GM23338 (cell line): Measurements from ENCODE around the gene NUBPL. TPM values are rescaled to one million over a fixed set of nuclear protein-coding genes. Genes with fewer than 3 reads are reported as not detected.

Experiments
- ATAC-seq: fragments of 200-7000 bp; cut with Tn5 transposase; 3 replicates; pipeline ENCODE4 v1.9.1; 2020
- DNase-seq: peaks from one replicate; pipeline ENCODE4 v3.0.0-alpha.2; 2015; ENCODE audit warnings: low spot score
- H2AFZ ChIP-seq: fragments of 200-600 bp; sonication (generic); 2 replicates; pipeline ENCODE4 v1.8.0; 2016; ENCODE audit warnings: antibody characterized with exemption, mild to moderate bottlenecking, moderate library complexity
- H3F3A ChIP-seq: fragments of 200-600 bp; sonication (generic); replicated peaks from 2 replicates; pipeline ENCODE4 v1.8.0; 2017; ENCODE audit warnings: antibody characterized with exemption, mixed run types, low read depth
- H3K27ac ChIP-seq: fragments of 200-600 bp; sonication (generic); 2 replicates; pipeline ENCODE4 v1.6.1; 2016; ENCODE audit warnings: low read depth
- H3K27me3 ChIP-seq: fragments of 200-600 bp; sonication (generic); 2 replicates; pipeline ENCODE4 v1.8.0; 2016; ENCODE audit warnings: mild to moderate bottlenecking, mixed run types, moderate library complexity; ENCODE audit not compliant: insufficient read depth
- H3K36me3 ChIP-seq: fragments of 200-600 bp; sonication (generic); 2 replicates; pipeline ENCODE4 v1.8.0; 2016; ENCODE audit warnings: mild to moderate bottlenecking; ENCODE audit not compliant: insufficient read depth
- H3K4me1 ChIP-seq: fragments of 200-600 bp; sonication (generic); 2 replicates; pipeline ENCODE4 v1.8.0; 2016; ENCODE audit warnings: mild to moderate bottlenecking, moderate library complexity; ENCODE audit not compliant: insufficient read depth
- H3K4me2 ChIP-seq: fragments of 200-600 bp; sonication (generic); 2 replicates; pipeline ENCODE4 v1.7.1; 2017; ENCODE audit warnings: mixed run types
- H3K4me3 ChIP-seq: fragments of 200-600 bp; sonication (generic); 2 replicates; pipeline ENCODE4 v1.6.1; 2016; ENCODE audit warnings: mixed run types
- H3K79me2 ChIP-seq: fragments of 200-600 bp; sonication (generic); replicated peaks from 2 replicates; pipeline ENCODE4 v1.8.0; 2017; ENCODE audit warnings: mild to moderate bottlenecking; ENCODE audit not compliant: insufficient read depth
- H3K9me2 ChIP-seq: fragments of 200-600 bp; sonication (generic); 2 replicates; pipeline ENCODE4 v1.8.0; 2017; ENCODE audit not compliant: insufficient read depth
- H4K20me1 ChIP-seq: fragments of 200-600 bp; sonication (generic); replicated peaks from 2 replicates; pipeline ENCODE4 v1.8.0; 2017; ENCODE audit warnings: mild to moderate bottlenecking; ENCODE audit not compliant: insufficient read depth
- H3K27ac Mint-ChIP-seq: 2 replicates; pipeline ENCODE4 v1.8.0; 2020; ENCODE audit warnings: inconsistent platforms, mild to moderate bottlenecking, moderate library complexity, mixed read lengths
- H3K27me3 Mint-ChIP-seq: 3 replicates; pipeline ENCODE4 v1.8.0; 2022; ENCODE audit warnings: low read depth, mild to moderate bottlenecking, moderate library complexity, mixed read lengths, inconsistent platforms; ENCODE audit not compliant: insufficient read depth, poor library complexity
- H3K36me3 Mint-ChIP-seq: 3 replicates; pipeline ENCODE4 v1.8.0; 2021; ENCODE audit warnings: low read depth, mild to moderate bottlenecking, inconsistent platforms, moderate library complexity, mixed read lengths
- H3K4me1 Mint-ChIP-seq: 3 replicates; pipeline ENCODE4 v1.8.0; 2020; ENCODE audit warnings: mild to moderate bottlenecking, inconsistent platforms, mixed read lengths
- H3K4me3 Mint-ChIP-seq: 3 replicates; pipeline ENCODE4 v1.8.0; 2021; ENCODE audit warnings: moderate library complexity, mild to moderate bottlenecking, inconsistent platforms, mixed read lengths
- H3K9me3 Mint-ChIP-seq: 3 replicates; pipeline ENCODE4 v1.8.0; 2020; ENCODE audit warnings: moderate library complexity, mild to moderate bottlenecking, inconsistent platforms, mixed read lengths
- CTCF ChIP-seq, 2 experiments: fragments of 200-600 bp in 1 of 2; sonication (generic) in 1 of 2; conservative IDR thresholded peaks; 2 replicates each; pipeline versions ENCODE4 v1.5.1 to v1.6.1; 2016 to 2017; ENCODE audit warnings: antibody characterized with exemption in 2 of 2, low read depth in 2 of 2, mild to moderate bottlenecking in 2 of 2, moderate library complexity in 1 of 2
- ETS1 ChIP-seq: IDR thresholded peaks from 2 replicates; pipeline ENCODE4 v1.6.1; 2016; ENCODE audit warnings: antibody characterized with exemption
- EZH2 ChIP-seq: fragments of 200-600 bp; sonication (generic); IDR thresholded peaks from one replicate; pipeline ENCODE4 v1.8.0; 2017; ENCODE audit warnings: antibody characterized with exemption, mild to moderate bottlenecking, low read depth; ENCODE audit not compliant: unreplicated experiment
- EZH2phosphoT487 ChIP-seq: fragments of 200-600 bp; sonication (generic); IDR thresholded peaks from one replicate; pipeline ENCODE4 v1.8.1; 2018; ENCODE audit warnings: antibody characterized with exemption; ENCODE audit not compliant: unreplicated experiment
- JUNB ChIP-seq: IDR thresholded peaks from one replicate; pipeline ENCODE4 v1.6.1; 2016; ENCODE audit warnings: antibody characterized with exemption; ENCODE audit not compliant: unreplicated experiment
- NANOG ChIP-seq: IDR thresholded peaks from 2 replicates; pipeline ENCODE4 v1.6.1; 2016; ENCODE audit warnings: antibody characterized with exemption, borderline replicate concordance
- REST ChIP-seq: IDR thresholded peaks from one replicate; pipeline ENCODE4 v1.6.1; 2018; ENCODE audit warnings: antibody characterized with exemption; ENCODE audit not compliant: unreplicated experiment
- STAT1 ChIP-seq: IDR thresholded peaks from one replicate; pipeline ENCODE4 v1.6.1; 2016; ENCODE audit warnings: antibody characterized with exemption; ENCODE audit not compliant: unreplicated experiment
- ZNF114 ChIP-seq: fragments of 250-450 bp; sonication (Bioruptor Pico); IDR thresholded peaks from 2 replicates; pipeline ENCODE4 v1.5.0; 2020; ENCODE audit warnings: mild to moderate bottlenecking, moderate library complexity
- polyA plus RNA-seq: library from polyadenylated mRNA; unstranded; fragments of >200 nt; fragmentation: Nextera tagmentation; extraction: Ambion mirVana; gene quantifications from 2 replicates; pipeline ENCODE4 v1.2.1, GENCODE V29; 2016
- total RNA-seq: library from RNA; depleted of rRNA; stranded (reverse); fragments of >200 nt; shearing (Covaris generic); gene quantifications from 2 replicates; pipeline ENCODE4 v1.2.3, GENCODE V29; 2014
- TF ChIP-seq, protein P1 (sequence below): fragments of 250-450 bp; sonication (Bioruptor Pico); IDR thresholded peaks from 2 replicates; pipeline ENCODE4 v1.5.0; 2020; ENCODE audit warnings: mild to moderate bottlenecking, moderate library complexity

NUBPL gene
- total and polyA plus RNA-seq, 2 experiments from 2014 or later = 6.1 to 20.7 TPM

GRCh38 chr14:31717294-31718085, 156.3 kb downstream of the NUBPL start (continued):
- TF ChIP-seq REST = no peak
- no peak for TF ChIP-seq ZNF114 (CRISPR knock-in tag)
- no peak for TF ChIP-seq EZH2
- no peak for TF ChIP-seq JUNB
- no peak for TF ChIP-seq ETS1
- TF ChIP-seq STAT1 = no peak
- TF ChIP-seq CTCF (conservative IDR thresholded peaks at IDR 0.05; ENCODE audit: low read depth in 2 of 2) = no peak
- no peak for TF ChIP-seq NANOG
- no peak for TF ChIP-seq EZH2phosphoT487

DNA sequence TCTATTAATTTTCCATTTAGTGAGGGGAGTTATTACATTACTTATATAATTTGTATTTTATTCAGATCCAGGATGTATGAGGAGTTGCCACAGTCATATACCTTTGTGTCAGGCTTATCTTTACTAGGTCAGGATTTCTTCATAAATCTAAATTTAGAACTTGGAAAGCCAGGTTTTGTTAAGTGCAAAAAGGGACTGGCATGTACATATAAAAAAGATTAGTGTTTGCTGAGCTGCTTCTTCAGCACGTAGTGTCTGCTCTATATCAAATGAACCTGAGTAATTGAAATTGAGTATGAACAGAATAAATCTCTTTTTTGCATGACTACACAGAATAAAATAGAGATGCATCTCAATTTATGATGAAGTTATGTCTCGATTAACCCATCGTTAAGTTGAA, 157.4 kb downstream of the NUBPL start:
- no peak overlapping the region for H3K4me3 Mint-ChIP-seq
- H3K4me1 ChIP-seq = peaks cover 5% of the 10 kb centered on the region; the same call in 1 of the 2 replicates
- H3K36me3 ChIP-seq = no peaks in the 10 kb centered on the region
- H3K9me2 ChIP-seq = peaks cover 6% of the 10 kb centered on the region; the same call in 1 of the 2 replicates
- no peaks in the 10 kb centered on the region for H4K20me1 ChIP-seq
- H3K79me2 ChIP-seq = no peaks in the 10 kb centered on the region
- DNase-seq (no peak), ATAC-seq (no peak)
- H3F3A ChIP-seq = no peaks in the 10 kb centered on the region
- H2AFZ ChIP-seq = no peak overlapping the region
- peaks cover 5% of the 10 kb centered on the region; the same call in 1 of the 3 replicates for H3K36me3 Mint-ChIP-seq
- H3K4me2 ChIP-seq = no peak overlapping the region
- no peaks in the 10 kb centered on the region for H3K27me3 ChIP-seq
- peaks cover 8% of the 10 kb centered on the region for H3K4me1 Mint-ChIP-seq
- no peak overlapping the region for H3K4me3 ChIP-seq
- H3K27me3 Mint-ChIP-seq = no peaks in the 10 kb centered on the region
- no peak overlapping the region for H3K27ac Mint-ChIP-seq
- no peak overlapping the region for H3K27ac ChIP-seq
- no peaks in the 10 kb centered on the region; the same call in 2 of the 3 replicates for H3K9me3 Mint-ChIP-seq
- TF ChIP-seq EZH2phosphoT487 (no peak), ETS1 (no peak)
- TF ChIP-seq, protein P1, sequence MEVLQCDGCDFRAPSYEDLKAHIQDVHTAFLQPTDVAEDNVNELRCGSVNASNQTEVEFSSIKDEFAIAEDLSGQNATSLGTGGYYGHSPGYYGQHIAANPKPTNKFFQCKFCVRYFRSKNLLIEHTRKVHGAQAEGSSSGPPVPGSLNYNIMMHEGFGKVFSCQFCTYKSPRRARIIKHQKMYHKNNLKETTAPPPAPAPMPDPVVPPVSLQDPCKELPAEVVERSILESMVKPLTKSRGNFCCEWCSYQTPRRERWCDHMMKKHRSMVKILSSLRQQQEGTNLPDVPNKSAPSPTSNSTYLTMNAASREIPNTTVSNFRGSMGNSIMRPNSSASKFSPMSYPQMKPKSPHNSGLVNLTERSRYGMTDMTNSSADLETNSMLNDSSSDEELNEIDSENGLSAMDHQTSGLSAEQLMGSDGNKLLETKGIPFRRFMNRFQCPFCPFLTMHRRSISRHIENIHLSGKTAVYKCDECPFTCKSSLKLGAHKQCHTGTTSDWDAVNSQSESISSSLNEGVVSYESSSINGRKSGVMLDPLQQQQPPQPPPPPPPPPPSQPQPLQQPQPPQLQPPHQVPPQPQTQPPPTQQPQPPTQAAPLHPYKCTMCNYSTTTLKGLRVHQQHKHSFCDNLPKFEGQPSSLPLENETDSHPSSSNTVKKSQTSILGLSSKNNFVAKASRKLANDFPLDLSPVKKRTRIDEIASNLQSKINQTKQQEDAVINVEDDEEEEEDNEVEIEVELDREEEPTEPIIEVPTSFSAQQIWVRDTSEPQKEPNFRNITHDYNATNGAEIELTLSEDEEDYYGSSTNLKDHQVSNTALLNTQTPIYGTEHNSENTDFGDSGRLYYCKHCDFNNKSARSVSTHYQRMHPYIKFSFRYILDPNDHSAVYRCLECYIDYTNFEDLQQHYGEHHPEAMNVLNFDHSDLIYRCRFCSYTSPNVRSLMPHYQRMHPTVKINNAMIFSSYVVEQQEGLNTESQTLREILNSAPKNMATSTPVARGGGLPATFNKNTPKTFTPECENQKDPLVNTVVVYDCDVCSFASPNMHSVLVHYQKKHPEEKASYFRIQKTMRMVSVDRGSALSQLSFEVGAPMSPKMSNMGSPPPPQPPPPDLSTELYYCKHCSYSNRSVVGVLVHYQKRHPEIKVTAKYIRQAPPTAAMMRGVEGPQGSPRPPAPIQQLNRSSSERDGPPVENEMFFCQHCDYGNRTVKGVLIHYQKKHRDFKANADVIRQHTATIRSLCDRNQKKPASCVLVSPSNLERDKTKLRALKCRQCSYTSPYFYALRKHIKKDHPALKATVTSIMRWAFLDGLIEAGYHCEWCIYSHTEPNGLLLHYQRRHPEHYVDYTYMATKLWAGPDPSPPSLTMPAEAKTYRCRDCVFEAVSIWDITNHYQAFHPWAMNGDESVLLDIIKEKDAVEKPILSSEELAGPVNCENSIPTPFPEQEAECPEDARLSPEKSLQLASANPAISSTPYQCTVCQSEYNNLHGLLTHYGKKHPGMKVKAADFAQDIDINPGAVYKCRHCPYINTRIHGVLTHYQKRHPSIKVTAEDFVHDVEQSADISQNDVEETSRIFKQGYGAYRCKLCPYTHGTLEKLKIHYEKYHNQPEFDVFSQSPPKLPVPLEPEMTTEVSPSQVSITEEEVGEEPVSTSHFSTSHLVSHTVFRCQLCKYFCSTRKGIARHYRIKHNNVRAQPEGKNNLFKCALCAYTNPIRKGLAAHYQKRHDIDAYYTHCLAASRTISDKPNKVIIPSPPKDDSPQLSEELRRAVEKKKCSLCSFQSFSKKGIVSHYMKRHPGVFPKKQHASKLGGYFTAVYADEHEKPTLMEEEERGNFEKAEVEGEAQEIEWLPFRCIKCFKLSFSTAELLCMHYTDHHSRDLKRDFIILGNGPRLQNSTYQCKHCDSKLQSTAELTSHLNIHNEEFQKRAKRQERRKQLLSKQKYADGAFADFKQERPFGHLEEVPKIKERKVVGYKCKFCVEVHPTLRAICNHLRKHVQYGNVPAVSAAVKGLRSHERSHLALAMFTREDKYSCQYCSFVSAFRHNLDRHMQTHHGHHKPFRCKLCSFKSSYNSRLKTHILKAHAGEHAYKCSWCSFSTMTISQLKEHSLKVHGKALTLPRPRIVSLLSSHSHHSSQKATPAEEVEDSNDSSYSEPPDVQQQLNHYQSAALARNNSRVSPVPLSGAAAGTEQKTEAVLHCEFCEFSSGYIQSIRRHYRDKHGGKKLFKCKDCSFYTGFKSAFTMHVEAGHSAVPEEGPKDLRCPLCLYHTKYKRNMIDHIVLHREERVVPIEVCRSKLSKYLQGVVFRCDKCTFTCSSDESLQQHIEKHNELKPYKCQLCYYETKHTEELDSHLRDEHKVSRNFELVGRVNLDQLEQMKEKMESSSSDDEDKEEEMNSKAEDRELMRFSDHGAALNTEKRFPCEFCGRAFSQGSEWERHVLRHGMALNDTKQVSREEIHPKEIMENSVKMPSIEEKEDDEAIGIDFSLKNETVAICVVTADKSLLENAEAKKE (CRISPR knock-in tag) = no peak
